Neural cell (in vitro differentiated cells): ENCODE data around the gene ACAD9. TPM values are rescaled to one million over a fixed set of nuclear protein-coding genes. Genes with fewer than 3 reads are reported as not detected.

ENCODE experiments used
- H2AFZ ChIP-seq: fragments of 200-600, 300-800 bp; sonication (generic), shearing (Covaris generic); 2 replicates; pipeline ENCODE4 v1.6.0; 2014; ENCODE audit warnings: low read depth, mild to moderate bottlenecking, antibody characterized with exemption, low read length, moderate library complexity
- H3F3A ChIP-seq: fragments of 200-600 bp; shearing (Covaris generic); 2 replicates; pipeline ENCODE4 v1.6.1; 2016; ENCODE audit warnings: mild to moderate bottlenecking, moderate library complexity, mixed read lengths, antibody characterized with exemption, low read length; ENCODE audit not compliant: insufficient read depth, poor library complexity, severe bottlenecking
- H3K27ac ChIP-seq: fragments of 200-600, 300-800 bp; sonication (generic), shearing (Covaris generic); 2 replicates; pipeline ENCODE4 v1.5.1; 2014; ENCODE audit warnings: mild to moderate bottlenecking, low read length, moderate library complexity
- H3K27me3 ChIP-seq: fragments of 300-800, 200-600 bp; sonication (generic), shearing (Covaris generic); 2 replicates; pipeline ENCODE4 v1.6.0; 2014; ENCODE audit warnings: mild to moderate bottlenecking, low read depth, low read length, moderate library complexity; ENCODE audit not compliant: insufficient read depth
- H3K36me3 ChIP-seq: fragments of 300-800, 200-600 bp; sonication (generic), shearing (Covaris generic); 2 replicates; pipeline ENCODE4 v1.5.1; 2014; ENCODE audit warnings: mild to moderate bottlenecking, antibody characterized with exemption, low read length, moderate library complexity; ENCODE audit not compliant: insufficient read depth
- H3K4me2 ChIP-seq: fragments of 300-800, 200-600 bp; sonication (generic), shearing (Covaris generic); 2 replicates; pipeline ENCODE4 v1.6.0; 2014; ENCODE audit warnings: mild to moderate bottlenecking, low read length
- H3K4me3 ChIP-seq: fragments of 300-800, 200-600 bp; sonication (generic), shearing (Covaris generic); 2 replicates; pipeline ENCODE4 v1.5.1; 2014; ENCODE audit warnings: mild to moderate bottlenecking, low read length, moderate library complexity
- H3K79me2 ChIP-seq: fragments of 200-600 bp; shearing (Covaris generic); replicated peaks from 2 replicates; pipeline ENCODE4 v1.6.0; 2014; ENCODE audit warnings: mild to moderate bottlenecking, low read length, moderate library complexity; ENCODE audit not compliant: insufficient read depth
- H3K9ac ChIP-seq: fragments of 300-800, 200-600 bp; sonication (generic), shearing (Covaris generic); 2 replicates; pipeline ENCODE4 v1.6.1; 2016; ENCODE audit warnings: mild to moderate bottlenecking, low read length, mixed read lengths
- H3K9me2 ChIP-seq: fragments of 200-600 bp; shearing (Covaris generic); 2 replicates; pipeline ENCODE4 v1.6.1; 2016; ENCODE audit warnings: mild to moderate bottlenecking, low read length, mixed read lengths; ENCODE audit not compliant: insufficient read depth
- H3K9me3 ChIP-seq: fragments of 200-600, 300-800 bp; sonication (generic), shearing (Covaris generic); 2 replicates; pipeline ENCODE4 v1.6.1; 2016; ENCODE audit warnings: mild to moderate bottlenecking, mixed run types, low read length, moderate library complexity, mixed read lengths
- H4K20me1 ChIP-seq: fragments of 200-600 bp; shearing (Covaris generic); 2 replicates; pipeline ENCODE4 v1.6.1; 2016; ENCODE audit warnings: mild to moderate bottlenecking, mixed run types; ENCODE audit not compliant: insufficient read depth
- EP300 ChIP-seq: fragments of 450-650 bp; conservative IDR thresholded peaks from 2 replicates; pipeline ENCODE4 v1.6.1; 2014; ENCODE audit warnings: antibody characterized with exemption, mild to moderate bottlenecking, moderate library complexity; ENCODE audit not compliant: poor library complexity, severe bottlenecking
- EZH2 ChIP-seq: fragments of 200-600, 300-800 bp; shearing (Covaris generic), sonication (generic); IDR thresholded peaks from 2 replicates; pipeline ENCODE4 v1.6.1; 2014; ENCODE audit warnings: antibody characterized with exemption, low read length, borderline replicate concordance, mild to moderate bottlenecking; ENCODE audit not compliant: insufficient read depth, poor library complexity, severe bottlenecking
- MXI1 ChIP-seq: fragments of 450-650 bp; conservative IDR thresholded peaks from 2 replicates; pipeline ENCODE4 v1.6.1; 2014; ENCODE audit warnings: antibody characterized with exemption, mild to moderate bottlenecking; ENCODE audit not compliant: poor library complexity, severe bottlenecking
- POLR2AphosphoS5 ChIP-seq: IDR thresholded peaks from 2 replicates; pipeline ENCODE4 v1.6.1; 2012
- RAD21 ChIP-seq: fragments of 450-650 bp; conservative IDR thresholded peaks from 2 replicates; pipeline ENCODE4 v1.6.1; 2014; ENCODE audit warnings: antibody characterized with exemption, mild to moderate bottlenecking, moderate library complexity
- SMC3 ChIP-seq: fragments of 450-650 bp; conservative IDR thresholded peaks from 2 replicates; pipeline ENCODE4 v1.6.1; 2014; ENCODE audit warnings: antibody characterized with exemption, mild to moderate bottlenecking, moderate library complexity; ENCODE audit not compliant: poor library complexity
- TAF1 ChIP-seq: IDR thresholded peaks from 2 replicates; pipeline ENCODE4 v1.6.1; 2012; ENCODE audit warnings: low read depth
- polyA plus RNA-seq: library from polyadenylated mRNA; depleted of rRNA; stranded (reverse); fragments of >200 nt; gene quantifications from 2 replicates; pipeline ENCODE4 v1.2.3, GENCODE V29; 2014
- TF ChIP-seq, protein P1 (sequence below): fragments of 450-650 bp; IDR thresholded peaks from 2 replicates; pipeline ENCODE4 v1.5.1; 2014; ENCODE audit warnings: antibody characterized with exemption, mild to moderate bottlenecking, moderate library complexity; ENCODE audit not compliant: poor library complexity, severe bottlenecking
- TF ChIP-seq, protein P2 (sequence below): IDR thresholded peaks from 2 replicates; pipeline ENCODE4 v1.6.1; 2012; ENCODE audit warnings: borderline replicate concordance

Gene ACAD9
- polyA plus RNA-seq, 1 donor from 2014 or later, result 33.5 TPM

DNA sequence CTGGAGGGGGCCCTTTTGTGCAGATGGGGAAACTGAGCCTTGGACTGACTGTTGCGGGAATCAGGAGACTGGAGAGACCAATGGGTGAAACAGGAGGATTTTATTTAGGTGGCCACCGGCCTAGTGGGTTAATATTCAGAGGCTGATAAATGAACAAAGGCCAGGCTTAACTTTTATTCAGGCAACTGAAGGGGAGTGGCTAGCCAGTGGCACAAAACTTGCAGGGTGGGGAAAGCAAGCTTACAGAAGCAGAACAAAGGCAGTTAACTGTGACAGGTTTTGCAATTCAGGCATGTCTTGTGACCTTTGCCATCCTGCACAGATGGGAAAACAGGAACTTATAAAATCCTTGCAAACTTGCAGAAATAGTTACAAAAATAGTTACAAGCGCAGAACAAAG is 24.9 kb upstream of the ACAD9 start:
- H3K79me2 ChIP-seq, result no peaks in the 10 kb centered on the region
- H4K20me1 ChIP-seq, result no peaks in the 10 kb centered on the region
- no peaks in the 10 kb centered on the region for H3F3A ChIP-seq
- H3K9me2 ChIP-seq, result no peaks in the 10 kb centered on the region
- H3K27me3 ChIP-seq, result no peaks in the 10 kb centered on the region
- H2AFZ ChIP-seq, result no peak overlapping the region
- no peak overlapping the region for H3K9ac ChIP-seq
- H3K4me2 ChIP-seq, result no peak overlapping the region
- TF ChIP-seq SMC3, result no peak
- TF ChIP-seq, protein P1, sequence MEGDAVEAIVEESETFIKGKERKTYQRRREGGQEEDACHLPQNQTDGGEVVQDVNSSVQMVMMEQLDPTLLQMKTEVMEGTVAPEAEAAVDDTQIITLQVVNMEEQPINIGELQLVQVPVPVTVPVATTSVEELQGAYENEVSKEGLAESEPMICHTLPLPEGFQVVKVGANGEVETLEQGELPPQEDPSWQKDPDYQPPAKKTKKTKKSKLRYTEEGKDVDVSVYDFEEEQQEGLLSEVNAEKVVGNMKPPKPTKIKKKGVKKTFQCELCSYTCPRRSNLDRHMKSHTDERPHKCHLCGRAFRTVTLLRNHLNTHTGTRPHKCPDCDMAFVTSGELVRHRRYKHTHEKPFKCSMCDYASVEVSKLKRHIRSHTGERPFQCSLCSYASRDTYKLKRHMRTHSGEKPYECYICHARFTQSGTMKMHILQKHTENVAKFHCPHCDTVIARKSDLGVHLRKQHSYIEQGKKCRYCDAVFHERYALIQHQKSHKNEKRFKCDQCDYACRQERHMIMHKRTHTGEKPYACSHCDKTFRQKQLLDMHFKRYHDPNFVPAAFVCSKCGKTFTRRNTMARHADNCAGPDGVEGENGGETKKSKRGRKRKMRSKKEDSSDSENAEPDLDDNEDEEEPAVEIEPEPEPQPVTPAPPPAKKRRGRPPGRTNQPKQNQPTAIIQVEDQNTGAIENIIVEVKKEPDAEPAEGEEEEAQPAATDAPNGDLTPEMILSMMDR, result no peak
- no peak for TF ChIP-seq MXI1
- TF ChIP-seq, protein P2, sequence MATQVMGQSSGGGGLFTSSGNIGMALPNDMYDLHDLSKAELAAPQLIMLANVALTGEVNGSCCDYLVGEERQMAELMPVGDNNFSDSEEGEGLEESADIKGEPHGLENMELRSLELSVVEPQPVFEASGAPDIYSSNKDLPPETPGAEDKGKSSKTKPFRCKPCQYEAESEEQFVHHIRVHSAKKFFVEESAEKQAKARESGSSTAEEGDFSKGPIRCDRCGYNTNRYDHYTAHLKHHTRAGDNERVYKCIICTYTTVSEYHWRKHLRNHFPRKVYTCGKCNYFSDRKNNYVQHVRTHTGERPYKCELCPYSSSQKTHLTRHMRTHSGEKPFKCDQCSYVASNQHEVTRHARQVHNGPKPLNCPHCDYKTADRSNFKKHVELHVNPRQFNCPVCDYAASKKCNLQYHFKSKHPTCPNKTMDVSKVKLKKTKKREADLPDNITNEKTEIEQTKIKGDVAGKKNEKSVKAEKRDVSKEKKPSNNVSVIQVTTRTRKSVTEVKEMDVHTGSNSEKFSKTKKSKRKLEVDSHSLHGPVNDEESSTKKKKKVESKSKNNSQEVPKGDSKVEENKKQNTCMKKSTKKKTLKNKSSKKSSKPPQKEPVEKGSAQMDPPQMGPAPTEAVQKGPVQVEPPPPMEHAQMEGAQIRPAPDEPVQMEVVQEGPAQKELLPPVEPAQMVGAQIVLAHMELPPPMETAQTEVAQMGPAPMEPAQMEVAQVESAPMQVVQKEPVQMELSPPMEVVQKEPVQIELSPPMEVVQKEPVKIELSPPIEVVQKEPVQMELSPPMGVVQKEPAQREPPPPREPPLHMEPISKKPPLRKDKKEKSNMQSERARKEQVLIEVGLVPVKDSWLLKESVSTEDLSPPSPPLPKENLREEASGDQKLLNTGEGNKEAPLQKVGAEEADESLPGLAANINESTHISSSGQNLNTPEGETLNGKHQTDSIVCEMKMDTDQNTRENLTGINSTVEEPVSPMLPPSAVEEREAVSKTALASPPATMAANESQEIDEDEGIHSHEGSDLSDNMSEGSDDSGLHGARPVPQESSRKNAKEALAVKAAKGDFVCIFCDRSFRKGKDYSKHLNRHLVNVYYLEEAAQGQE, result no peak
- no peak overlapping the region for H3K27ac ChIP-seq
- no peaks in the 10 kb centered on the region for H3K36me3 ChIP-seq
- H3K9me3 ChIP-seq, result peaks cover 10% of the 10 kb centered on the region
- no peak overlapping the region for H3K4me3 ChIP-seq

DNA sequence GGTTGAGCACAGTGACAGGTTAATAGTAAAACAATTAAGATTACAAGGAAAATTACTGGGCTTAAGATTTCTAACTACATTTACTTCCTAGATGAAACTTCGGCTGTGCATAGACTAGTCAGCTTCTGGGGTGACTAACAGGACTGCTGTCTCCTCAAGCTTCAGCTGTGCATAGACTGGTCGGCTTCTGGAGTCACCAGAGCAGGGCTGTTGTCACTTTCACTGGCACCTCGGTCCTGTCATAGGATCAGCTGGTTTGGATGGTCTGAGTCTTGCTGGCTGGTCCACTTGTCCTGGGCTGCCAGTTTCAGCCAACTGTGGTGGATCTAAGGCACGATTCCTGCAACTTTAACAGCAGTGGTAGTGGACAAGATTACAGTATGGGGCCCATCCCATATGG is 23.9 kb upstream of the ACAD9 start:
- H3K27me3 ChIP-seq, result no peaks in the 10 kb centered on the region
- H4K20me1 ChIP-seq, result no peaks in the 10 kb centered on the region
- peaks cover 13% of the 10 kb centered on the region for H3K9me3 ChIP-seq
- no peak overlapping the region for H3K9ac ChIP-seq
- H3K79me2 ChIP-seq, result no peaks in the 10 kb centered on the region
- no peaks in the 10 kb centered on the region for H3K9me2 ChIP-seq
- no peak overlapping the region for H3K27ac ChIP-seq
- H3K4me2 ChIP-seq, result no peak overlapping the region
- H3K4me3 ChIP-seq, result no peak overlapping the region
- H3F3A ChIP-seq, result no peaks in the 10 kb centered on the region
- no peak overlapping the region for H2AFZ ChIP-seq
- H3K36me3 ChIP-seq, result no peaks in the 10 kb centered on the region
- no peak for TF ChIP-seq EZH2
- TF ChIP-seq SMC3, result no peak
- TF ChIP-seq, protein P2, result no peak
- TF ChIP-seq, protein P1, result no peak
- TF ChIP-seq EP300, result no peak
- TF ChIP-seq TAF1, result no peak
- no peak for TF ChIP-seq POLR2AphosphoS5
- no peak for TF ChIP-seq RAD21
- TF ChIP-seq MXI1, result no peak
